IPS-15b (cell line): Measurements from ENCODE around the gene HMG20B.

Source experiments
- H3K27me3 ChIP-seq: one replicate; pipeline ENCODE4 v1.6.1; 2013; ENCODE audit warnings: low read length; ENCODE audit not compliant: control insufficient read depth, insufficient read depth
- H3K36me3 ChIP-seq: one replicate; pipeline ENCODE4 v1.6.1; 2013; ENCODE audit warnings: low read length; ENCODE audit not compliant: control insufficient read depth, insufficient read depth
- H3K4me1 ChIP-seq: one replicate; pipeline ENCODE4 v1.6.1; 2013; ENCODE audit warnings: mild to moderate bottlenecking, low read length; ENCODE audit not compliant: control insufficient read depth, insufficient read depth
- H3K4me3 ChIP-seq: one replicate; pipeline ENCODE4 v1.5.1; 2013; ENCODE audit warnings: low read depth, low read length
- H3K9ac ChIP-seq: one replicate; pipeline ENCODE4 v1.6.1; 2013; ENCODE audit warnings: low read depth, mild to moderate bottlenecking, low read length
- H3K9me3 ChIP-seq: one replicate; pipeline ENCODE4 v1.6.1; 2013; ENCODE audit warnings: mild to moderate bottlenecking, low read length; ENCODE audit not compliant: control insufficient read depth, insufficient read depth

HMG20B gene

DNA sequence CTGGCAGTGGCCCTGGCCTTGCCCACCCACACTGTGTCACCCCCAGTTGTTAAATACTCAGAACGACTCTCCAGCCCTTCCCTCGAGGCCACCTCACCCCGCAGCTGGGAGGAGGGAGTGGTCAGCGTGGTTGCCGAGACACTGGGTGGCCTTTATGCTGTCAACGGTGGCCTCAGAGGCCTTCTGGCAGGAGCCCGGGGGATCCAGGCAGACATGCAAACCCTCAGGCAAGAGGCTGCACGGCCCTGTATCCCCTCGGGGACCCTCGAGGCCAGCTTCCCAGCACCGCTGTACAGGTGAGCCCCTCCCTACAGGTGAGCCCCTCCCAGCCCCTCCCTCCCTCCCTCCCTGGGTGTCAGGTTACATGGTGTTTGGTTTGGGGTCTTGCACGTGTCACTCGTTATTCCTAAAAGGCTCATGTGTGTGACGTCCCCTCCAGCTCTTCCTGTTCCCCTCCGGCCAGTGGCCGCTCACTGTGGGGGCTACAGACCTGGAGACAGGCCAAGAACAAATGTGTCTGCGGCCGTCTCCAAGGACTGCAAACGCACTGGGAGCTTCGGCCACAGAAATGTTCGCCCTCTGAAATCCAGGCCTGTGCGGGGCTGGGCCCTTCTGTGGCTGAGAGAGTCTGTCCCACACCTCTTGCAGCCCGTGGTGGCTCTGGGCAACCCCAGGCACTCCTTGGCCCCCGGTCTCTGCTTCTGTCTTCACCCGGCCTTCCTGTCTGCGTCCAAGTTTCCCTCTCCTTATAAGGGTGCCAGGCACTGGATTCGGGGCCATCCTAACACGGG lies 33.6 kb upstream of the HMG20B start, which contains the start of gene TEKTIP1:
Gene TEKTIP1, plus strand, starts transcription at position 210 of the 791 bp plus-strand sequence. Its CDS starts 4 bp downstream, at position 214.
- peaks cover 5% of the 10 kb centered on the region for H3K4me1 ChIP-seq
- peaks cover 22% of the 10 kb centered on the region for H3K36me3 ChIP-seq
- no peak within 1 kb of the TSS for H3K4me3 ChIP-seq
- H3K9ac ChIP-seq: no peak within 1 kb of the TSS
- no peaks in the 10 kb centered on the region for H3K9me3 ChIP-seq
- no peaks in the 10 kb centered on the region for H3K27me3 ChIP-seq

DNA sequence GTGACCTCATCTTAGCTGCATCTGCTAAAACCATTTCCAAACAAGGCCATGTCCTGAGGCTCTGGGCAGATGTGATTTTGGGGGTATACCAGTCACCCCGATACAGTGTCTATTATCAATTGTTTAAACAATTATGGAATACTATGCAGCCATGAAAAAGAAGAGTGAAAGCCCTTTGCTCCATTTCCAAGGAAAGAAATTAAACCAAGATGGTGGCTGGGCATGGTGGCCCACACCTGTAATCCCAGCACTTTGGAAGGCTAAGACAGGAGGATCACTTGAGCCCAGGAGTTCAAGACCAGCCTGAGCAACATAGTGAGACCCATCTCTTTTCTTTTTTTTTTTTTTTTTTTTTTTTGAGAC lies 33.0 kb upstream of the HMG20B start:
- Histone ChIP-seq H3K9me3 (no peaks in the 10 kb centered on the region), H3K4me1 (peaks cover 5% of the 10 kb centered on the region), H3K36me3 (peaks cover 17% of the 10 kb centered on the region), H3K9ac (no peak overlapping the region), H3K27me3 (no peaks in the 10 kb centered on the region), H3K4me3 (no peak overlapping the region)

DNA sequence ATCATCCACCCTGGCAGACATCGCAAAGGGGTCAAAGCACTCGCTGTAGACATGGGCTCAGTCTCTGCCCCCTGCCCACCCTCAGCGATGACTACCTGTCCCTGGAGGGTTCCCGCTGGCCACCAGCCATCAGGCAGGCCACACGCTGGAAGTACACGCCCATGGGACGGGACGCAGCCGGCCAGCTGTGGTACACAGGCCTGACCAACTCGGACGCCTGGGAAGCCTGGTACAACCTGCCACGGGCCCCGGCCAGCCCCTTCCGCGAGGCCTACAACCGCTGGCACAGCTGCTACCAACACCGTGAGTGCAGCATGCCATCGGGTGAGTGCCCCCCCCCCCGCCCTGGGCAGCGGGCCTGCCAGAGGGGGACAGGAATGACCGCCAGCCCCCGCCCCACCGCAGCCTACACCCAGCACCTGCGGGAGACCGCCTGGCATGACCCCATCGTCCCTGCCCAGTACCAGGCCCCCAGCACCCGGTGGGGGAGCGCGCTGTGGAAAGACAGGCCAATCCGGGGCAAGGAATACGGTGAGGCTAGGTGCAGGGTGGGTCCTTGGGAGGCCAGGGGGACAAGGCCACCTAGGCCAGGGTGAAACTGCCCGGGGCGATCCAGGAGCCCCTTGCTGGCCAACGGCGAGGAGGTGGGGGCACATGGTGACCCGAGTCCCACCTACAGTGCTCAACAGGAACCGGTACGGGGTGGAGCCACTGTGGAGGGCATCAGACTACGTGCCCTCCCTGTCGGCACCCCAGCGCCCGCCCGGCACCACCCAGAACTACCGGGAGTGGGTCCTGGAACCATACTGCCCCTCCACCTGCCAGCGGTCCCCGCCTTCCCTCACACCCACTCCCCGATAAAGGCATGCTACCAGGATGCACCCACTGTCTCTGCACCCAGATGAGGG lies 29.3 kb upstream of the HMG20B start:
- no peak overlapping the region for H3K9ac ChIP-seq

DNA sequence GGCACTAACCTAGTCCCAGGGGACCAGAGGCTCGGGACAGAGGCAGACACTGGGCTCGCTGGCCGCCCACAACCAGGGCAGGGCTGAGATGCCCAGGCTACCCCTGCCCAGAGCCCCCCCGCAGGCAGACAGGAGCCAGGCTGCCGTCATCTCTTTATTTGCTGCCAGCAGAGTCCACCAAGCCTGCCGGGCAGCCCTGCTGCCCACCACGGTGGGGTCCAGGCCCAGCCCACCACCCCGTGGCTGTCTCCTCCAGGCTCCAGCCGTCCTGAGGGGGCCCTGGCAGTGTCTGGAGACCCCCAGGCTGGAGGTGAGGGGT lies 28.7 kb upstream of the HMG20B start:
- peaks cover 22% of the 10 kb centered on the region for H3K36me3 ChIP-seq
- no peak overlapping the region for H3K9ac ChIP-seq
- no peak overlapping the region for H3K4me3 ChIP-seq

More for the DNA sequence above, 29.3 kb upstream of the HMG20B start:
- Histone ChIP-seq H3K4me1 (peaks cover 5% of the 10 kb centered on the region), H3K9me3 (no peaks in the 10 kb centered on the region), H3K36me3 (peaks cover 22% of the 10 kb centered on the region), H3K4me3 (no peak overlapping the region), H3K27me3 (no peaks in the 10 kb centered on the region)

DNA sequence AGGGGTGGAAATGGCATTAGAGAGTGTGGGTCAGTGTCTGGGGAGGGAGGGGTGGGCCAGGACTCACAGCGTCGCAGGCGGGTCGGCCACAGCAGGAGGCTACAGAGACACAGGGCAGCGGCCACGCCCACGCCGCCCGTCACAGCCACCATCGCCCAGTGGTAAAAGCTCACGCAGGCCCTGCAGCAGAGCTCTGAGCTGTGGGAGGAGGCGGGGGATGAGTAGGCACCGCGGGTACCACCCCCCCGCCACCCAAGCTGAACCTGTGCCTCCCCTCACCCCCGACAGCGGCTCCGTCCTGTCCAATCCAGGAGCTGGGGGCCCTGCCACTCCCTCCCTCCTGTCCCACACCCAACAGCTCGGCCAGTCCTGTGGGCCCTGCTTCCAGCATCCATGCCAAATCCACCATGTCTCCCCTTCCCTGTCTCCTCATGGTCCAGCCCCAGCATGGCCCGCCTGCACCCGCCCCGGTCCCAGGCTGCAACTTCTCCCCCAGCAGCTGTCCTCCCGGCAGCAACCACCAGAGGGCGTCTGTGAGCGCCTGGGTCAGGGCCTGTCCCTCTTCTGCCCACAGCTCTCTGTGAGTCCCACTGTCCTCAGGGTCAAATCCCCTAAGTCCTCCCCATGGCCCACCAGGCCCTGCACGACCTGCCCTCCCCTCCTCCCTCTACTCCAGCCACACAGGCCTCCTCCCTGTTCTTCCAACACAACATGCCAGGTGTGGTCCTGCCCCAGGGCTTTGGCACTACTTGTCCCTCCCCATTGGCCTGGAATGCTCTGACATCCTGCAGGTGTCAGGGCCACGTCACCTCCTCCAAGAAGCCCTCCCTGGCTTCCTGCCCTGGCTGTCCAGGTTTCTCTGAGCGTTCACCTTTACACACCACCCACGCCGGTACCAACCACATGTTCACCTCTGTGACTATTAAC lies 27.7 kb upstream of the HMG20B start:
- Histone ChIP-seq H3K4me3 (no peak overlapping the region), H3K9ac (no peak overlapping the region), H3K27me3 (no peaks in the 10 kb centered on the region), H3K4me1 (no peaks in the 10 kb centered on the region), H3K9me3 (no peaks in the 10 kb centered on the region), H3K36me3 (peaks cover 22% of the 10 kb centered on the region)

More for the DNA sequence above, 28.7 kb upstream of the HMG20B start:
- Histone ChIP-seq H3K4me1 (no peaks in the 10 kb centered on the region), H3K27me3 (no peaks in the 10 kb centered on the region), H3K9me3 (no peaks in the 10 kb centered on the region)

DNA sequence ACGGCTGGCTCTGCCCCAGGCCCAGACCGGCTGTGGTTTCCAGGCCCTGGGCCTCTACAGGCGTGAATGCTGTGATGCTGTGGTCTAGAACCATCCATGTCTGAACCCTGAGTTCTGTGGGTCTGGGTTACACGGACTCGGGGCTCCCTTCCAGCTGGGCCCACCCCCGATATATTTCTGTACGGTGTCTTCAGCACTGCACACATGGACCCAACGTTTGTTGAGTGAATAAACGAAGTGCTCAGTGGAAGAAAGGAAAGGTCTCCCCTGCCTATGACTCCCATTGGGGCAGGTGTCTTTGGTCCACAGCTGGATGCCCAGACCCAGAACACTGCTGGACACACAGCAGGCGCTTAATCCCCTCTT lies 27.1 kb upstream of the HMG20B start:
- Histone ChIP-seq H3K36me3 (peaks cover 22% of the 10 kb centered on the region), H3K9ac (no peak overlapping the region), H3K9me3 (no peaks in the 10 kb centered on the region), H3K4me1 (no peaks in the 10 kb centered on the region), H3K27me3 (no peaks in the 10 kb centered on the region), H3K4me3 (no peak overlapping the region)

DNA sequence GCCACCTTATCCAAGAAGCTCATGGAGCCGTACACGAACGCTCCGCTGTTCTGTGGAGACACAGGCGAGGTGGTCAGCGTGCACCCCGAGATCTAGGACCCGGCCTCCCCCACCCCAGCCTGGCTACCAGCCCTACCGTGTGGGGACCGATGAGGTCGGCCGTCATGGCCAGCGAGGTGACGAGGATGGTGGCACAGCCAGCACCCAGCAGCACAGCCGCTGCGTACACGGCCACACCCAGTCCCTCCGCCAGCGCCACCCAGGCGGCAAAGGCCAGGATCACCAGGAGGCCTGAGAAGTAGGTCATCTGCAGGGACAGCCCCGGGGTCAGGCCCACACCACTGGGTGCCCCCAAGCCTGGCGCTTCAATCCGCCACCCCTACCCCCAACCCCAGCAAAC lies 26.6 kb upstream of the HMG20B start:
- H3K4me1 ChIP-seq: no peaks in the 10 kb centered on the region
- H3K27me3 ChIP-seq: no peaks in the 10 kb centered on the region
- no peak overlapping the region for H3K9ac ChIP-seq
- H3K36me3 ChIP-seq: peaks cover 25% of the 10 kb centered on the region
- H3K4me3 ChIP-seq: no peak overlapping the region
- H3K9me3 ChIP-seq: no peaks in the 10 kb centered on the region

DNA sequence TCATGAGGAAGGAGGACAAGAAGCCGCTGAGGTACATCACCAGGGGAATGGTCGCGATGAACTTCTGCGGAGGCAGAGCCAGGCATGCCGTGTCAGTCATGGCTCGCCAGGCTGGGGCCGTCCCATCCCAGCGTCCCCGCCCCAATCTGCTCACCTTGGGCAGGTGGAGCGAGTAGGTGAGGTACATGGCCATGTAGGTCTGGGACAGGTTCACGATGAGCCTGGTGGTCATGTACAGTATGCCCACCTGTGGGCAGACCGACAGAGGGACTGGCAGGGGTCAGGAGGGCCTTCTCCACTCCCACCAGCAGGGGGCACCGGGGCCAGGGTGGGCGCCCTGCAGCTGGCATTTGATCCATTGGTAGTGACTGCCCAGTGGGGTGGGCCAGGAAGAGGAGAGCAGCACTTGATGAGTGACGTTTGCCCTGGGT lies 25.4 kb upstream of the HMG20B start:
- Histone ChIP-seq H3K9ac (no peak overlapping the region), H3K36me3 (peaks cover 25% of the 10 kb centered on the region), H3K27me3 (no peaks in the 10 kb centered on the region), H3K4me3 (no peak overlapping the region), H3K9me3 (no peaks in the 10 kb centered on the region), H3K4me1 (no peaks in the 10 kb centered on the region)

DNA sequence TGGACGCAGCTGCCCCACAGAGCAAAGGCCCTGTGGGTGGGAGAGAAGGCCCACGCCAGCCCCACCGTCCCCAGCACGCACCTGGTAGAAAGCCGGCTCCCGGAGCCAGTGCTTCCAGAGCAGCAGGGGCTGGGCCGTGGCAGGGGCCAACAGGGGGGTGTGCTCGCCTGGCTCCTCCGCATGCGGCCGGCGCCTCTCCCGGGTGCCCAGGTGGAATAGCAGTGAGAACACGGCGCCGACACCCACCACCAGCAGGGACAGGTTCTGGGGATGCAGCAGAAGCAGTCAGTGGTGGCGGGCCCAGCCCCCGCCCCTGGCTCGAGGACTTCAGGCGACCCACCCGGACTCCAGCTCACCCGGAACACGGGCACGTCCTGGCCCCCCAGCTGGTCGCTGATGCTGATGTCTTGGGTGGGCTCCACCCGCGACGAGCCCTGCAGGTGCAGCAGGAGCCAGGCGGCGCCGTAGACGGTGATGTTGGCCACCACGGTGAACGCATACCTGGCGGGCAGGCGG lies 24.9 kb upstream of the HMG20B start:
- H3K36me3 ChIP-seq: peaks cover 23% of the 10 kb centered on the region
- no peaks in the 10 kb centered on the region for H3K4me1 ChIP-seq
- no peak overlapping the region for H3K4me3 ChIP-seq
- no peaks in the 10 kb centered on the region for H3K27me3 ChIP-seq
- no peaks in the 10 kb centered on the region for H3K9me3 ChIP-seq
- no peak overlapping the region for H3K9ac ChIP-seq

DNA sequence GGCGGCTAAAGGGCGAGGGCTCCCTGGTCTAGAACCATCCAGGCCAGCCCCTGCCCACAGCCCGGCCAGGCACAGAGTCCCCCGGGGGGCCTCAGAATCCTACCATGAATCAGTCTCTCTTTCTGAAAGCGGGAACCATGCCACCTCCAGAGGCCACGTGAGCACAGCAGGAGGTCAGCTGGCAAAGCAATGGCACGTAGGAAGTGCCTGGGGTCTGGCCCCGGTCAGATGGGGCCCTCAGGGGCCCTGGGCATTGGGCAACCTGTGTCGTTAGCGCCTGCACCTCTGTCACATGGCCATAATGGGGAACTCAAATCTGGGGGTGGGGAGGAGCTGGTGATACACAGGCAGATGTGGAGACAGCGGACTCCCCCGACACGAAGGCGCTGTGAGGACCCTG lies 24.1 kb upstream of the HMG20B start:
- Histone ChIP-seq H3K4me3 (no peak overlapping the region), H3K4me1 (no peaks in the 10 kb centered on the region), H3K9ac (no peak overlapping the region), H3K9me3 (no peaks in the 10 kb centered on the region), H3K36me3 (peaks cover 20% of the 10 kb centered on the region), H3K27me3 (no peaks in the 10 kb centered on the region)

DNA sequence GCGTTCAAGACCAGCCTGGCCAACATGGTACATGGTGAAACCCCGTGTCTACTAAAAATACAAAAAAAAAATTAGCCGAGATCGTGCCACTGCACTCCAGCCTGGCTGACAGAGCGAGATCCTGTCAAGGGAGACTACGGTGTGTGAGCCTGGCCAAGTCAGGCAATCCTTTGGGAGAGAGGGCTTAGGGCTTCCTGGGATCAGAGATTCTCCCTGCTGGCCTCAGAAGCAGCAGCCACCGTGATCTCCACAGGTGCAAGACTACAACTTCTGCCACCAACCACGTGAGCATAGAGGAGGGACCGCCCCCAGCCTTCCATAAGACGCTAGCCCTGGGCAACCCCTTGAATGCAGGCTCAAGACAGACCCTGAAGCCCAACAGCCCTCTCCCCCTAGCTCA lies 22.9 kb upstream of the HMG20B start:
- Histone ChIP-seq H3K4me1 (no peaks in the 10 kb centered on the region), H3K9me3 (no peaks in the 10 kb centered on the region), H3K4me3 (no peak overlapping the region), H3K27me3 (no peaks in the 10 kb centered on the region), H3K36me3 (peaks cover 20% of the 10 kb centered on the region), H3K9ac (no peak overlapping the region)
